Uterus (tissue), 4 donors: ENCODE measurements around the gene SCN7A. TPM values are rescaled to one million over a fixed set of nuclear protein-coding genes. Genes with fewer than 3 reads are reported as not detected.
"Not testable (repeated sequence)": the region's sequence is repeated elsewhere in the genome, so short reads cannot be mapped to it uniquely, and the experiment has no call there.

ENCODE experiments used
- DNase-seq, 2 donors: peaks; one replicate each; pipeline ENCODE4 v3.0.0-alpha.2; 2019 to 2020
- H3K27ac ChIP-seq, 2 donors: fragments of 200-600 bp; sonication (generic); 1 replicate in 1 of 2; 2 replicates in 1 of 2; pipeline ENCODE4 v1.5.1; 2016 to 2018
- H3K27me3 ChIP-seq, 2 donors: fragments of 200-600 bp; sonication (generic); one replicate each; pipeline ENCODE4 v1.5.1; 2018 to 2019; ENCODE audit warnings: control low read depth in 1 of 2
- H3K36me3 ChIP-seq, 2 donors: fragments of 200-600 bp; sonication (generic); one replicate each; pipeline ENCODE4 v1.5.1; 2019; ENCODE audit warnings: control low read depth in 1 of 2
- H3K4me1 ChIP-seq, 2 donors: fragments of 200-600 bp; sonication (generic); one replicate each; pipeline ENCODE4 v1.5.1; 2018 to 2019; ENCODE audit warnings: control low read depth in 1 of 2
- H3K4me3 ChIP-seq, 2 donors: fragments of 200-600 bp; sonication (generic); 1 replicate in 1 of 2; 2 replicates in 1 of 2; pipeline ENCODE4 v1.5.1; 2018 to 2019; ENCODE audit warnings: mild to moderate bottlenecking in 1 of 2
- H3K9me3 ChIP-seq, 2 donors: fragments of 200-600 bp; sonication (generic); one replicate each; pipeline ENCODE4 v1.5.1; 2019; ENCODE audit warnings: control low read depth in 1 of 2
- CTCF ChIP-seq, 4 experiments: fragments of 200-600 bp in 2 of 4; fragments of 450-650 bp in 2 of 4; sonication (generic) in 2 of 4; IDR thresholded peaks; one replicate each; pipeline ENCODE4 v1.5.1; 2016 to 2019; ENCODE audit warnings: antibody characterized with exemption in 4 of 4, mild to moderate bottlenecking in 2 of 4, moderate library complexity in 1 of 4
- POLR2A ChIP-seq, 2 donors: fragments of 450-650 bp; IDR thresholded peaks; one replicate each; pipeline ENCODE4 v1.6.1; 2016; ENCODE audit warnings: antibody characterized with exemption in 2 of 2, mild to moderate bottlenecking in 1 of 2, moderate library complexity in 1 of 2
- intact Hi-C: fragments of 100-400 bp; cut with DNase I; formaldehyde crosslinking; loops from one replicate; pipeline ENCODE4 v1.15.1; 2023; ENCODE audit warnings: low total_unique reads
- total RNA-seq, 4 donors: library from RNA; depleted of rRNA in 3 of 4; stranded (reverse); fragments of >200 nt in 3 of 4; gene quantifications; one replicate each; pipeline versions ENCODE4 v1.1.0 to v1.2.4, GENCODE V29; 2014 to 2023
- donor health status: DM: yes; HTN: yes; CAD: no.

SCN7A gene
- total RNA-seq, 4 donors from 2014 or later, result 40.0 to 74.1 (median 48.4) TPM

GRCh38 chr2:166468124-166469024 is 25.7 kb downstream of the SCN7A start:
- intact Hi-C loops, result no loop called here
- Histone ChIP-seq H3K9me3 (no peaks in the 10 kb centered on the region), H3K36me3 (no peaks in the 10 kb centered on the region), H3K27me3 (no peaks in the 10 kb centered on the region), H3K4me1 (no peaks in the 10 kb centered on the region), H3K4me3 (no peak overlapping the region), H3K27ac (no peak overlapping the region)
- no peak for TF ChIP-seq CTCF (IDR thresholded peaks at IDR 0.05)
- no peak for TF ChIP-seq POLR2A (IDR thresholded peaks at IDR 0.05)
- DNase-seq, result no peak

GRCh38 chr2:166464187-166464586 is 29.9 kb downstream of the SCN7A start:
- DNase-seq, result no peak
- H3K4me1 ChIP-seq, result no peaks in the 10 kb centered on the region
- H3K4me3 ChIP-seq, result no peak overlapping the region
- no peak overlapping the region for H3K27ac ChIP-seq
- no peaks in the 10 kb centered on the region for H3K27me3 ChIP-seq
- intact Hi-C loops, result no loop called here
- H3K9me3 ChIP-seq, result no peaks in the 10 kb centered on the region
- TF ChIP-seq CTCF (IDR thresholded peaks at IDR 0.05) (no peak), POLR2A (IDR thresholded peaks at IDR 0.05) (no peak)
- no peaks in the 10 kb centered on the region for H3K36me3 ChIP-seq

GRCh38 chr2:166463640-166464039 is 30.4 kb downstream of the SCN7A start:
- Histone ChIP-seq H3K4me1 (no peaks in the 10 kb centered on the region), H3K4me3 (no peak overlapping the region), H3K27me3 (no peaks in the 10 kb centered on the region), H3K9me3 (no peaks in the 10 kb centered on the region), H3K27ac (no peak overlapping the region), H3K36me3 (no peaks in the 10 kb centered on the region)
- TF ChIP-seq POLR2A (IDR thresholded peaks at IDR 0.05) (no peak), CTCF (IDR thresholded peaks at IDR 0.05) (no peak)
- DNase-seq, result no peak
- intact Hi-C loops, result no loop called here

GRCh38 chr2:166458674-166459073 is 35.4 kb downstream of the SCN7A start:
- no peaks in the 10 kb centered on the region for H3K4me1 ChIP-seq
- intact Hi-C loops, result no loop called here
- H3K36me3 ChIP-seq, result no peaks in the 10 kb centered on the region
- DNase-seq, result no peak
- H3K27ac ChIP-seq, result no peak overlapping the region
- H3K9me3 ChIP-seq, result no peaks in the 10 kb centered on the region
- TF ChIP-seq POLR2A (IDR thresholded peaks at IDR 0.05) (no peak), CTCF (IDR thresholded peaks at IDR 0.05) (no peak)
- no peak overlapping the region for H3K4me3 ChIP-seq
- H3K27me3 ChIP-seq, result no peaks in the 10 kb centered on the region

- H3K36me3 ChIP-seq, H3K4me3 ChIP-seq, H3K4me1 ChIP-seq, H3K27me3 ChIP-seq, intact Hi-C loops, DNase-seq, H3K9me3 ChIP-seq, H3K27ac ChIP-seq: not testable (repeated sequence)
Observed at GRCh38 chr2:166455823-166456222, 38.2 kb downstream of the SCN7A start.
